ENCODE results near the gene CGB2. TPM values are rescaled to one million over a fixed set of nuclear protein-coding genes. Genes with fewer than 3 reads are reported as not detected.

CGB2 gene
- total and polyA plus RNA-seq, 9 of the 15 experiments (the other 6 are each of a cell fraction or from before 2014, with no cell fraction given) = 0.22 TPM; not detected in 8

GRCh38 chr19:48997972-48998371, 33.7 kb upstream of the CGB2 start (continued):
- no peak for TF ChIP-seq MGA (IDR thresholded peaks at IDR 0.05)
- TF ChIP-seq ZNF124 (CRISPR knock-in tag; IDR thresholded peaks at IDR 0.05) = no peak
- no peak for TF ChIP-seq HMGN3 (IDR thresholded peaks at IDR 0.05; ENCODE audit: borderline replicate concordance, extremely low read depth, insufficient read length, low read depth, low read length)
- no peak for TF ChIP-seq KAT2B (IDR thresholded peaks at IDR 0.05; ENCODE audit: low read depth, low read length)
- TF ChIP-seq SMC3 (conservative IDR thresholded peaks at IDR 0.05; ENCODE audit: insufficient read depth, low read depth, low read length) = 0 out of 2 replicates have a peak, but pooled peaks have one; percentile 9
- no peak for TF ChIP-seq THRAP3 (IDR thresholded peaks at IDR 0.05; ENCODE audit: borderline replicate concordance)
- 0 out of 2 replicates have a peak, but pooled peaks have one; percentile 11 for TF ChIP-seq REST (IDR thresholded peaks at IDR 0.05; ENCODE audit: borderline replicate concordance)
- no peak for TF ChIP-seq REST (CRISPR knock-in tag; IDR thresholded peaks at IDR 0.05; ENCODE audit: low read depth)

All from K562 (cell line).